Brain pericyte (primary cell): ENCODE measurements around the gene SH2D5.

Experiments used
- DNase-seq: peaks from one replicate; pipeline ENCODE4 v3.0.0-alpha.2; 2012; ENCODE audit warnings: low read depth, low spot score

SH2D5 gene

DNA sequence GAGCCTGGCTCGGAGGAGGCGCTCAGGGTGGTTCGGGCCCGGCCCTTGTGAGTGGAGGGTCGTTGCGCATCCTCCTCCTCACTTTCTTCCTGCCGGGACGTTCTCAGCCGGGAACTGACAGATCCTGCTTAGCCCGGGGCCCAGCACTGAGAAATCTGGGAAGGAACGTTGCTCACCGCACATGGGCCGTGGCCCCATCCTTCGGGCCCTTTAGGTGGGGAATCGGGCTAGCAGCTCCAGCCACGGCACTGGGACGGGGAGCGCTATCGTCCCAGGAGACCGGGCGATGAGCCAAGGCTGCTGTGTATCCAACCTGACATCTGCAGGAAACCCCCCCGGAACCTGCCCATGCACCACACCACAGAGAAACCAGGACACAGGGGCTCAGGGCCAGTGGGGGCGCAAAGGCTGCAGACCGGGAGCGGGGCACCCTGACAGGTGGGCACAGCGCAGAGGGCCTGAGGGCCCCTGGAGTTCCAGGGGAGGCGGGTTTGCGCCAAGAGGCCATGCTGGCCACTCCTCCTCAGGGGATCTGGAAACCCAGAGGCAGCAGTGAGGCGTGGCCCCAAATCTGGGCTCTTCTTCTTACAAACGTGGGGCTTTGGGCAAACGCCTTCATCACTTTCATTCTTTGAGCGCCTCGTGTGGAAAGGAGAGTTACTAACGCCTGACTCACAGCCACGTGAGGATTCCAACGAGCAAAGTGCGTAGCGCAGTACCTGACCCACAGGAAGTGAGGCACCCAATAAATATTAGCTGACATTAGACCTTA, at the start of gene SH2D5:
Gene SH2D5 (minus strand): TSS at position 116 of the 772 bp plus-strand sequence. CDS start 4,659 bp downstream, outside the sequence.
- DNase-seq, result peak; percentile 36

DNA sequence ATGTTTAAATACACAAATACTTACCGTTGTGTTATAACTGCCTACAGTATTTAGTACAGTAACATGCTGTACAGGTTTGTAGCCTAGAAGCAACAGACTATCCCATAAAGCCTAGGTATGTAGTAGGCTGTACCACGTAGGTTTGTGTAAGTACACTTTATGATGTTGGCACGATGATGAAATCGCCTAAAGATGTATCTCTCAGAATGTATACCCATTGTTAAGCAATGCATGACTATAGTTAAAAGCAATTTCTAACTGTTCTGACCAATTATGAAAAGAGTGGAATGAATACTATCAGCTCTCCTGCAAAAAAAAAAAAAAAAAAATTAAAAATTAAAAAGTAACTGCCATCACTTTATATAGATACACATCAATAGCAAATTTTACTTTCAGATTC, 43.2 kb upstream of the SH2D5 start:
- DNase-seq, result no peak

DNA sequence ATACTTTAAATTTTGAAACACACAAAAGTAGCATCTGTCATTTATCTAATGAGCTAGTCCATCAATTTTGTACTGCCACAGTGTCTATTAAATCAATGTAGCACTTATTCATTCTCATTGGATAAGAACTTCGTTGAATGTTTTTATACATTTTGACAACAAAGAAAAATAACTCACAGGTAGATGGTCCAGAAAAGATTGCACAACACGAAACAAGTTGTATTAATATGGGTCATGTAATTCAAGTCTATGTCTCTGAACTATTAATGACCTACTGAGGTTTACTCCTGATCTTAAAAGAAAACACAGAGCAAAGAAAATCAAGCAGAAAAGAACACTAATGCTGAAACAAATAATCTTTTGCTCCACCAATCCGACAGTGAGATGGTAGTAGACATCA, 39.3 kb upstream of the SH2D5 start:
- no peak for DNase-seq

DNA sequence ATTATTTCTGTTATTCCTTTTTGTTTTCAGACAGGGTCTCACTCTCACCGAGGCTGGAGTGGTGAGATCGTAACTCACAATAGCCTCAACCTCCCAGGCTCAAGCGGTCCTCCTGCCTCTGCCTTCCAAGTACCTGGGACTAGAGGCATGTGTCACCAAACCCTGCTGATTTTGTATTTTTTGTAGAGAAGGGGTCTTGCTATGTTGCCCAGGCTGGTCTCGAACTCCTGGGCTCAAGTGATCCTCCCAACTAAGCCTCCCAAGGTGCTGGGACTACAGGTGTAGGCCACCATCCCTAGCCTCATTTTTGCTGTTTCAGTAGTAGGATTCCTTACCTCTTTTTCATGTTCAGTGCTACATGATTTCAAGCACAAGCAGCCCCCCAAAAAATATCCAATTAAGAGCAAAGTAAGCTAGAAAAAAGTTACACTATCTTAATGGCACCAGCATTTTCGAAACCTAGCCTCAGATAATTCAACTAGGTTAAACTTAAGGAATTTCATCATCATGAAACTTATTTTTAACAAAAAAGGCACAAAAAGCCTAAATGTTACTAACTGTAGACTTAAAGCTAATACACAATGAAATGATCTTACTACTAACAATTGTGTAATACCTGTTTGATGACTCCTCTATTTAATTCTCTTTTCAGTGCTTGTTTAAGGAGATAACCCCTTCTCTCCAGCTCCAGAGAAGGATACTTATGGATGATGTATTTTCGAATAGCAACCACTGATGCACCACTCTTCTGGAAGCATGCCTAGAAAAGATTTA, 38.0 kb upstream of the SH2D5 start:
- no peak for DNase-seq

DNA sequence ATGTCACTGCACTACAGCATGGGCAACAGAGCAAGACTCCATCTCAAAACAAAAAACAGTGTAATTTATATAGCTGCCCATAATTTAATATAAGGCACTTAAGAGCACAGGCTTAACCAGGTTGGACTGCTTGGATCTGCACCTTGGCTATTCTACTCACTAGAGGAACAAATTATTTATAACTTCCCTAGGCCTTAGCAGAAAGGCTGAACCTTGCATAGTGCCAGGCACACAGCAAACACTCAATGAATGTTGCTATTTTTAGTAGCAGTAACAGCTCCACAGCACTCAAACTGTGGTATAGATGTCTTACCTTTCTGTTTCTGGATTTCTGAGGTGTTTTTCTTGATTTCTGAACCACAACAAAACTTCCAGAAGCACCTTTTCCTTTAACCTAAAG, 34.8 kb upstream of the SH2D5 start:
- no peak for DNase-seq

DNA sequence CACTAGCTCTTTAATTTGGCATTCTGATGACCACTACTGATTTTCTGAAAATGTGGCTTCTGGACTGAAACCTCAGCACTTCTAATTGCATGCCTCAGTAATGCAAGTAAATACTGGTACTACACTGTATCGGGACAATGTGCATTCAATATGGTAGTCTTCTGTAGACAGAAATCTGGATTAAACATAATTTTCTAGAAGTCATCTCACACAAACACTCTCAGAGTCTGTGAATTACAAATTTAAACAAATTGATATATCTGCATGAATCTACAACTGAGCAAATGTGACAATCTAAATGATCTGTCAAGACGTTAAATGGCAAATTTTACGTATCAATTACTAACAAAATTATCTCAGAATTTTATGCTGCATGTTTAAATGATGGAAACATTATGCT, 30.9 kb upstream of the SH2D5 start:
- DNase-seq, result no peak

DNA sequence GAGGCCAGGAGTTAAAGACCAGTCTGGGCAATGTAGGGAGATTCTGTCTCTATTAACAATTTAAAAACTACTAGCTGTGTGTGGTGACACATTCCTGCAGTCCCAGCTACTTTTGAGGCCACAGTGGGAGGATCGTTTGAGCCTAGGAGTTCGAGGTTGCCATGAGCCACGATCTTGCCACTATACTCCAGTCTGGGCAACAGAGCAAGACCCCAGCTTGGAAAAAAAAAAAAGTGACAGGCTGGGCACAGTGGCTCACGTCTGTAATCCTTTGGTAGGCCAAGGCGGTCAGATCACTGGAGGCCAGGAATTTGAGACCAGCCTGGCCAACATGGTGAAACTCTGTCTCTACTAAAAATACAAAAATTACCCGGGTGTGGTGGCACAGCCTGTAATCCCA, 27.8 kb upstream of the SH2D5 start:
- DNase-seq, result no peak

DNA sequence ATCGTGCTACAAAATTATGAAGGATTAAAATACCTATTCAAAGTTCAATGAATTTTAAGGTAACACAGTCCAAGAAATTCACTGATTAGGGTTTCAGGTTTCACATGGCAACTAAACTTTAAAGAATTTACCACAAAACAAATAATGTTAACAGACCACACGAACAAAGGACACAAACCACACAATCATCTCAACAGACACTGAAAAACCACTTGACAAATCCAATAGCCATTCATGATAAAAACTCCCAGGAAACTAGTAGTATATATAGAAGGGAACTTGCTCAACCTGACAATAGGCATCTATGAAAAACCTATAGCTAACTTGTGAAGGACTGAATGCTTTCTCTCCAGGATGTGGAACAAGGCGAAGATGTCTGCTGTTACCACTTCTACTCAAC, 21.1 kb upstream of the SH2D5 start:
- DNase-seq, result no peak

DNA sequence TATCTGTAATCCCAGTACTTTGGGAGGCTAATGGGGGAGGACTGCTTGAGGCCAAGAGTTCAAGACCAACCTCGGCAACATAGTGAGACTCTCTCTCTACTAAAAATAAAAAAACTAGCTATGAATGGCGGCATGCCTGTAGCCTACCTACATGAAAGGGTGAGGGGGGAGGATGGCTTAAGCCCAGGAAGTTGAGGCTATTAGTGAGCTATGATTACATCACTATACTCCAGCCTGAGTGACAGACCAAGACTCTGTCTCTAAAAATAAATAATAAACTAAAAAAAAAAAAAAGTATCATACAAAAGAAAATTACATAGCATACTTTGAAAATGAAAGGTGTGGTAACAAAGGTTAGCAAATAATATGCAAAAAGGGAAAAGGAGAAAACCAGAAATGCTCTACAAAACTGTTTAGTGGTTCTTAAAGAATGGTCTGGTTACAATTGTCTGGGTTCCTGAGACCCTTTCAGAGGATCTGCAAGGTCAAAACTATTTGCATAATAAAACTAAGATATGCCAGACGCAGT, 19.0 kb upstream of the SH2D5 start:
- DNase-seq, result no peak

DNA sequence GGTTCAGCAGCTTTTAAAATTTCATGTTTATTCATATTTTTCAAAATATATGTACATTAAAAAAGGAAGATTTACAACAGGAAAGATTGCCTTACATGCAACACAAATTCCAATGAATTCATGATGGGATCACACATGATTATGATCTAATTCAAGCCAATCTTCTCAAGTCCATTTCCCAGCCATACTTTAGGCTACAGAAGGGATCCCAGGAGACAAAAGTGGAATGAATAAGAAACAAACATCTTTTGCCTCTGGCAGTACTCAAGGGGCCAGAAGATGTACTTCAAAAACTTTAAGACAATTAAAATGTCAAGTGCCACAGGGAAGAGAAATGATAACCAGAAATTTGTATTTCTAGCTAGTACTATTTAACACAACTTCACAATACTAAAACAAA, 10.2 kb upstream of the SH2D5 start:
- DNase-seq, result no peak

DNA sequence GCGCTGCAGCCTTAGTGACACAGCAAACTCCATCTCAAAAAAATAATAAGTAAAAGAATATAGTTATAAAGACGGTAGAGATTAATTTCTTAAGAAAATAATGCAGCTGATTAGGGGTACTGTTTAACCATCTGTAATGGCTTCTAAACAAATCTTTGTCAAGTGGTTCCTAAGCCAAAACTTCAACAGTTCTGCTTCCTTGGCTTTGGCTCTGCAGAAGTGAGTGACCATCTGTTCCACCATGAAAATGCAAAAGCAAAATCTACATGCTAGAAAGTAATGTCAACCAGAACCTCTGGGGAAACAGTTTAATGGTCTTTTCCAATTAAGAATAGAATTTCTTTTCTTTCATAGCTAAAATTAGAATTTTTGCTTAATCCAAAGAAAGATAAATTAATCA, 8.3 kb upstream of the SH2D5 start:
- DNase-seq, result no peak

DNA sequence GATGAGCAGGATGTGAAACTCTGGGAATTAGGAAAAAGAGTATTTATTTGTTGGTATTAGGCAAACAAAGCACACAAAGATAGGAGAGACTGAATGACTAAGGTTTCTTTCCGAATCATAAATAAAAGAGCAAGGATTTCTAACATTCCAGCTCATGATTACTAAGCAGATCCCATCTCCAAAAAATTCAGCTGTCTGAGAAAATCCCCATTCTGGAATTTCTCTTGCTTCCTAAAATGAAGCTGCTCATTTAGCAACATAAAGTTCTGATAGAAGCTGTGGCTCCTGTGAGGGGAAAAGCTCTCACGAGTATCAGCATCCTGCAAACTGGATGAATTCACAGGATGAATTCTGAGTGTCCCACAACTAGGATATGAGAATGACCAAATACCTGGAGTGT, 6.7 kb upstream of the SH2D5 start:
- no peak for DNase-seq

DNA sequence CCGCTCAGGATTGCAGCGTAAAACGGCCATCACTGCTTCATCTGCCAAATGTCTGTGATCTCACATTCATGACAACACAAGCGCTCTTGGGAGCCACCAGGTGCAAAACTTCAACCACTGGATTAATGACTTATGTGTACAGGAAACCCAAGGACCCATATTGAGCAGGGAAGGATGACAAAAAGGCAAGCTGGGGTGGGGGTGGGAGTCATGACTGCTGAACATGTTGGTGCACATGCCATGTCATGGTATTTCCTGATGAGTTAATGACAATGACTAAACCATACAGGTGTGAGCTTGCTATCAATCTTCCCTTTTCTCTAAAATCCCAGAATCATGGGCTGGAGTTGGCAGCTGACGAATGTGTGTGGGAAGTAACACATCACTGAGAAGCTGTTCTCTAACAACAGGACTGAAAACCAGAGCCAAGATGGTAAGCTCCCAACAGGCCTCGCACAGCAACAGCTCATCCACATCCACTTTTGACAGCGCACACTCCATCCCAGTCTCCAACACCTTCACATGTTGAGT, 3.1 kb upstream of the SH2D5 start:
- DNase-seq, result no peak

DNA sequence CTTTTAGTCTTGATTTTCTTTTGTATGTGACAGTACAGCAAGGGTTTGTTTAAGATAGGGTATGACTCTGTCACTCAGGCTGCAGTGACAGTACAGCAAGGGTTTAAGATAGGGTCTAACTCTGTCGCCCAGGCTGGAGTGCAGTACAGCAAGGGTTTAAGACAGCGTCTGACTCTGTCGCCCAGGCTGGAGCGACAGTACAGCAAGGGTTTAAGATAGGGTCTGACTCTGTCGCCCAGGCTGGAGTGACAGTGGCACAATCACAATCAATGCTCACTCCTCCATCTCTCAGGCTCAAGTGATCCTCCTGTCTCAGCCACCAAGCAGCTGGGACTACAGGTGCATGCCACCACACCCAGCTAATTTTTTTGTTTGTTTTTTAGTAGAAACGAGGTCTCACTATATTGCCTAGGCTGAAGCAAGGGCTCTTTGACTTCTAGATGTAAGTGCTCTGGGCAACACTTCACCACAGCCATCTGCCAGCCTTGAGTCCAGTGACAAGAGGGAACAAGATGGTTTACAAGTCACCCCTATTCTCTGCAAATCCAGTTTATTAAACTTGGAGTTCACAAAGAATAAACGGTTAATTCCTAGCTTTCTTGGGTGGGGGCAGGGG, 965 bp upstream of the SH2D5 start:
- DNase-seq, result no peak

DNA sequence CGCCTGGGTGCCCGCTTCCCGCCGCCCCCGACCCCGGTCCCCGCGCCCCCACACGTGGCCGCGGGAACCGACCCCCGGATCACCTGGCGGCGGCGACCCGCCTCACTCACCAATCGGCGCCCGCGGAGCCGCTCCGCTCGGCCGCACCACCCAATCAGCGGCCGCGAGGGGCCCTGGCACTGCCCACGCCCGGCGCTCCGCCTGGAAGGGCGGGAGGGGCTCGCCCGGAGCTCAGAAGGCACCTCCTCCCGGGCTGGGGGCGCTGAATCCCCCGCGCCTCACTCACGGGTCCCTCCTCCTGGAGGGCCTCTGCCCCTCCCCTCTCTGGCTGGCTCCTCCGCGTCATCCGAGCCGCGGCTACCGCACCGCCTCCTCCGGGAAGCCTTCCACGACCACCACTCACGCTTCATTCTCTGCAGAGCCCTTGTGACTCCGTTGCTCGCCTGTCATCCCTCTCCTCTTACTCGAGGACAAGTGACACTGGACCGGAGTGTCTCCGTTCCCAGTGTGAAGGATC, 374 bp downstream of the SH2D5 start:
- no peak for DNase-seq

DNA sequence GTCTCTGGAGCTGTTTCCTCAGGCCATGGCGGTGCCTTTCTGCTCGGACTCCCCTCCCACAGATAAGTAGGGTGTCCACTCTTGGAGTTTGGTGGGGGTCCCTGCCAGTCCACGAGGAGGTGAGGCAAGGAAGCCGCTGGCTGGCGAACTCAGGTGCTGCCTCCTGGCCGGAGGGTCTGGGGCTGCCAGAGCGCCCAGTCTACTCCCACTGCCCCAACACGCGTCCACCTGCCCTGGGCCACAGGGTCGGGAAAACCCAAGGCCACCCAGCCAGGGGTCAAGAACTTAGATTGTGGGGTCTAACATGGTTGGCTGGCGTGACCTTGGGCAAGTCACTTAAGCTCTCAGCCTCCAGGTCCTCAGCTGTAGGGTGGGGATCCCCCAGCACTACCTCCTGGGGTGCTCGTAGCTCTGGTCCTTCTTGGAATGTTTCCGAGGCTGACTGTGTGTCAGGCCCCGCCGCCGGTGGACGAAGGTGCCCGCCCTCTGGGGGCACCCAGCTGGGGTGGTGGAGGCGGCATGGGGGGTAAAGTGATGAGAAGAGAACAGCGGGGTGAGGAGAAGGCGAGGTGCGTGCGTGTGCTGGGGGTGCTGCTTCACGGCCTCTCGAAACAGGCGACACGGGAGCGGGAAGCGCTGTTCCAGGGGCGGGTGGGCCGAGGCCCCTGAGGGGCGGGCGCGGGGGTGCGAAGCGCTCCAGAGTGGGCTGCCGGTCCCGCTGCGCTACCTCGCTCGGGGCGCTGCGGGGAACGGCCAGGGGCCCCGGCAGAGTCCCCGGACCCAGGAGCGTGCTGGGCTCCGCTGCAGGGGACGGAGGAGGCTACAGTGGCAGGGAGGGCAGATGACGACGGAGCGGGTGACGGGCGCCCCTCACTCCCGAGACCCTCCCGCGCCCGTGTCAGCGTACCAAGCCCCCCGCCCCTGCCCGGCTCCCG, 1.2 kb downstream of the SH2D5 start:
- DNase-seq, result no peak

DNA sequence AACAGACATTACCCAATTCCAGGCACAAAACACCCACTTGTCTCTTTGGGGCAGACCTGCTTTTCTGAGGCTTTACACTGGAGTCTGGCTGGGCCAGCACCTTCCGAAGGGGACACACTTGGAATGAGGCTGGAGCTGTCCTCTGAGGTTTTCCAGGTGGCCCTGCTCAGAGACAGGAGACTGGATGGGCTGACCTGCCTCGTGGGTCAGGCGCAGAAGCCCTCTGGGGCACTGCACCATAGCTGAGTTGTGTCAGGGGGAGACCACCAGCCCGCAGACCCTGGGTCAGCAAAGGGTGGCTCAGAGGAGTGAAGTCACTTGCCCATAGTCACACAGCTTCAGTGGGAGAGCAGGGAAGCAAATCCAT, 1.8 kb downstream of the SH2D5 start:
- no peak for DNase-seq

DNA sequence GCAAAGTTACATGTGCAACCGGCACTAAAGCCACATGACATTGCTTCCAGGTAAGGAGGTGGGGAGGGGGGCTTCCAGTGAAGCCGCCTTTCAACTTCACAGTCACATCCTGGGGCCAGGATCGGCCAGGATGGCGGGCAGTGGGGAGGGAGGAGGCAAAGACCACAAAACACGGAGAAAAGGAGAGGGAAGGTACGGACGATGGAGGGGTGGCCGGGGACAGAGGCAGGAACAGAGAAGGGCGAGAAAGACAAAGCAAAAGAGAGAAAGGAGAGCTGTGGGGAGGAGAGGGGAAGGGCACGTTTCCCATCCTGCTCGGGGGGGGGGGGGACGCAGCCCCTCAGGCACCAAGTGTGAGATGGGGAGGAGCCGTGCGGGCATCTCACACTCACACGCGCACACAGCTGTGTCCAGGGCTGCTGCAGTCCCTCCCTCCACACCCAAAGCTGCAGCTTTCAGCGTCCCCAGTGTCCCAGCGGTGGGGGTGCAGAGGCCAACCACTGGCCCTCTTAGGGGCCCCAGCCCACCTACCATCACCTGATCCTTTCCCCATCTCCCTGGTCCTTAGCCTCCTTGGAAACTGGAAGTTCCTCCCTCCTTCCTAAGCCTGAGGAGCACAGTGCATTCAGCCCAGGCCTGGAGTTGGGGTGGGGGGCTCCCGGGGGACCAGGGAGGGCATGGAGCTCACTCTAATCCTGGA, 2.4 kb downstream of the SH2D5 start:
- no peak for DNase-seq

DNA sequence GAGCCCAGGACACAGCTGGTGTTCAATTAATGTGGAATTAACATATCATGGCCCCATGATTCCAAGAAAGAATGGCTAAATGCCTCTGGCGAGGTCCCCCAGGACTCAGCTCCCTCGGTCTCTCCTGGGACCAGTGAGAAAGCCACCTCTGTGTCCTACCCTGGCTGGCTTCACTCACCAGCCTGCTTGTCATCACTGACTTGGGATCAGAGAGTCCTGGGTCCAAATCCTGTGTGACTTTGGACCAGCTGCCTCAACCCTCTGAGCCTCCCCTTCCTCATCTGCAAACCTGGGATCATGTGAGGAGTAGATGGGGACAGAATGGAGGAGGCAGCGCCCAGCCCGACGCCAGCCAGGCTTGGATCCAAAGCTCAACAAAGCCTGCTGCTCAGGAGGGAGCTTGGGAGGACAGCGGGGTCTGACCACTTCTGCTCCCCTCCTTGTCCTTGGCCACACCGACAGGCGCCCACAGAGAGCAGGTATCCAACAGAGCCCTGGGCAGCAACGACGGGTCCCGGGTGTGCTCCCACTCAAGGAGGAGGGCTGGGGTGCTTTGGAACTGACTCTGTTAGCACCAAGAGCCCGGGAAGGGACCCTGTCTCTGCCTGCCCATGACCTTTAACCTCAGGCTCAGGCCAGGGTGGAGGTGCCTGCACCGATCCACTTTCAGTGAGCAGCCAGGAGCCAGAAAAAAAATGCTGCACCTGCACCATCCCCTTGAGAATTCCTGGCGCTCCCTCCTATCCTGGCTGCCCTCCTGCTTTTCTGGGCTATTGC, 3.2 kb downstream of the SH2D5 start:
- no peak for DNase-seq
